GM23338 (cell line): ENCODE data around the gene ZCCHC4. TPM values are rescaled to one million over a fixed set of nuclear protein-coding genes. Genes with fewer than 3 reads are reported as not detected.

Source experiments
- ATAC-seq: fragments of 200-7000 bp; cut with Tn5 transposase; 3 replicates; pipeline ENCODE4 v1.9.1; 2020
- DNase-seq: peaks from one replicate; pipeline ENCODE4 v3.0.0-alpha.2; 2015; ENCODE audit warnings: low spot score
- H2AFZ ChIP-seq: fragments of 200-600 bp; sonication (generic); 2 replicates; pipeline ENCODE4 v1.8.0; 2016; ENCODE audit warnings: antibody characterized with exemption, mild to moderate bottlenecking, moderate library complexity
- H3F3A ChIP-seq: fragments of 200-600 bp; sonication (generic); replicated peaks from 2 replicates; pipeline ENCODE4 v1.8.0; 2017; ENCODE audit warnings: antibody characterized with exemption, mixed run types, low read depth
- H3K27ac ChIP-seq: fragments of 200-600 bp; sonication (generic); 2 replicates; pipeline ENCODE4 v1.6.1; 2016; ENCODE audit warnings: low read depth
- H3K27me3 ChIP-seq: fragments of 200-600 bp; sonication (generic); 2 replicates; pipeline ENCODE4 v1.8.0; 2016; ENCODE audit warnings: mild to moderate bottlenecking, mixed run types, moderate library complexity; ENCODE audit not compliant: insufficient read depth
- H3K36me3 ChIP-seq: fragments of 200-600 bp; sonication (generic); 2 replicates; pipeline ENCODE4 v1.8.0; 2016; ENCODE audit warnings: mild to moderate bottlenecking; ENCODE audit not compliant: insufficient read depth
- H3K4me1 ChIP-seq: fragments of 200-600 bp; sonication (generic); 2 replicates; pipeline ENCODE4 v1.8.0; 2016; ENCODE audit warnings: mild to moderate bottlenecking, moderate library complexity; ENCODE audit not compliant: insufficient read depth
- H3K4me2 ChIP-seq: fragments of 200-600 bp; sonication (generic); 2 replicates; pipeline ENCODE4 v1.7.1; 2017; ENCODE audit warnings: mixed run types
- H3K4me3 ChIP-seq: fragments of 200-600 bp; sonication (generic); 2 replicates; pipeline ENCODE4 v1.6.1; 2016; ENCODE audit warnings: mixed run types
- H3K79me2 ChIP-seq: fragments of 200-600 bp; sonication (generic); replicated peaks from 2 replicates; pipeline ENCODE4 v1.8.0; 2017; ENCODE audit warnings: mild to moderate bottlenecking; ENCODE audit not compliant: insufficient read depth
- H3K9me2 ChIP-seq: fragments of 200-600 bp; sonication (generic); 2 replicates; pipeline ENCODE4 v1.8.0; 2017; ENCODE audit not compliant: insufficient read depth
- H4K20me1 ChIP-seq: fragments of 200-600 bp; sonication (generic); replicated peaks from 2 replicates; pipeline ENCODE4 v1.8.0; 2017; ENCODE audit warnings: mild to moderate bottlenecking; ENCODE audit not compliant: insufficient read depth
- H3K27ac Mint-ChIP-seq: 2 replicates; pipeline ENCODE4 v1.8.0; 2020; ENCODE audit warnings: inconsistent platforms, mild to moderate bottlenecking, moderate library complexity, mixed read lengths
- H3K27me3 Mint-ChIP-seq: 3 replicates; pipeline ENCODE4 v1.8.0; 2022; ENCODE audit warnings: low read depth, mild to moderate bottlenecking, moderate library complexity, mixed read lengths, inconsistent platforms; ENCODE audit not compliant: insufficient read depth, poor library complexity
- H3K36me3 Mint-ChIP-seq: 3 replicates; pipeline ENCODE4 v1.8.0; 2021; ENCODE audit warnings: low read depth, mild to moderate bottlenecking, inconsistent platforms, moderate library complexity, mixed read lengths
- H3K4me1 Mint-ChIP-seq: 3 replicates; pipeline ENCODE4 v1.8.0; 2020; ENCODE audit warnings: mild to moderate bottlenecking, inconsistent platforms, mixed read lengths
- H3K4me3 Mint-ChIP-seq: 3 replicates; pipeline ENCODE4 v1.8.0; 2021; ENCODE audit warnings: moderate library complexity, mild to moderate bottlenecking, inconsistent platforms, mixed read lengths
- H3K9me3 Mint-ChIP-seq: 3 replicates; pipeline ENCODE4 v1.8.0; 2020; ENCODE audit warnings: moderate library complexity, mild to moderate bottlenecking, inconsistent platforms, mixed read lengths
- CTCF ChIP-seq, 2 experiments: fragments of 200-600 bp in 1 of 2; sonication (generic) in 1 of 2; conservative IDR thresholded peaks; 2 replicates each; pipeline versions ENCODE4 v1.5.1 to v1.6.1; 2016 to 2017; ENCODE audit warnings: antibody characterized with exemption in 2 of 2, low read depth in 2 of 2, mild to moderate bottlenecking in 2 of 2, moderate library complexity in 1 of 2
- EZH2 ChIP-seq: fragments of 200-600 bp; sonication (generic); IDR thresholded peaks from one replicate; pipeline ENCODE4 v1.8.0; 2017; ENCODE audit warnings: antibody characterized with exemption, mild to moderate bottlenecking, low read depth; ENCODE audit not compliant: unreplicated experiment
- EZH2phosphoT487 ChIP-seq: fragments of 200-600 bp; sonication (generic); IDR thresholded peaks from one replicate; pipeline ENCODE4 v1.8.1; 2018; ENCODE audit warnings: antibody characterized with exemption; ENCODE audit not compliant: unreplicated experiment
- JUNB ChIP-seq: IDR thresholded peaks from one replicate; pipeline ENCODE4 v1.6.1; 2016; ENCODE audit warnings: antibody characterized with exemption; ENCODE audit not compliant: unreplicated experiment
- NANOG ChIP-seq: IDR thresholded peaks from 2 replicates; pipeline ENCODE4 v1.6.1; 2016; ENCODE audit warnings: antibody characterized with exemption, borderline replicate concordance
- POLR2AphosphoS5 ChIP-seq: IDR thresholded peaks from 2 replicates; pipeline ENCODE4 v1.6.1; 2016; ENCODE audit warnings: antibody characterized with exemption, low read depth
- STAT1 ChIP-seq: IDR thresholded peaks from one replicate; pipeline ENCODE4 v1.6.1; 2016; ENCODE audit warnings: antibody characterized with exemption; ENCODE audit not compliant: unreplicated experiment
- ZNF331 ChIP-seq: fragments of 250-450 bp; sonication (Bioruptor Pico); IDR thresholded peaks from 2 replicates; pipeline ENCODE4 v1.5.0; 2020; ENCODE audit warnings: low read depth, mild to moderate bottlenecking, moderate library complexity
- polyA plus RNA-seq: library from polyadenylated mRNA; unstranded; fragments of >200 nt; fragmentation: Nextera tagmentation; extraction: Ambion mirVana; gene quantifications from 2 replicates; pipeline ENCODE4 v1.2.1, GENCODE V29; 2016
- total RNA-seq: library from RNA; depleted of rRNA; stranded (reverse); fragments of >200 nt; shearing (Covaris generic); gene quantifications from 2 replicates; pipeline ENCODE4 v1.2.3, GENCODE V29; 2014
- TF ChIP-seq, protein P1 (sequence below): IDR thresholded peaks from one replicate; pipeline ENCODE4 v1.6.1; 2018; ENCODE audit warnings: antibody characterized with exemption; ENCODE audit not compliant: unreplicated experiment
- TF ChIP-seq, protein P2 (sequence below): IDR thresholded peaks from 2 replicates; pipeline ENCODE4 v1.6.1; 2016; ENCODE audit warnings: antibody characterized with exemption

ZCCHC4 gene
- total and polyA plus RNA-seq, 2 experiments from 2014 or later = 11.3 to 17.9 TPM

DNA sequence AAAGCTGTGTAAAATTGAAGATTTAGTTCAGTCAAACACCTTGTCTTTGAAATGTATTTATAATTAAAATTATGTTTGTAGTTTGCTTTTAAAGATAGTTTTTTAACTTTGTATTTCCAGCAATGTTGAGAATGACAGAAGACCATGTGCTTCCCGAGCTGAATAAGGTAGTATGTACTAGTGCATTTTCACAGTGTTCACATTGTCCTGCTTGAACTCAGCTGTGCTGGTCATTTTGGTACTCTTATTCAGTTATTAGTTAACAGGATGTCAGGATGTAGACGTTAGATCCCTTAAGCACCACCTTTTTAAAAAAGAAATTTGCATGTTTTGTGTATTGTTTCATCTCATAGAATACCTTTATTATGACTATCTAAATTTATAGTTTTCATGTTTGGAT is 92.9 kb downstream of the ZCCHC4 start (continued):
- TF ChIP-seq, protein P1, sequence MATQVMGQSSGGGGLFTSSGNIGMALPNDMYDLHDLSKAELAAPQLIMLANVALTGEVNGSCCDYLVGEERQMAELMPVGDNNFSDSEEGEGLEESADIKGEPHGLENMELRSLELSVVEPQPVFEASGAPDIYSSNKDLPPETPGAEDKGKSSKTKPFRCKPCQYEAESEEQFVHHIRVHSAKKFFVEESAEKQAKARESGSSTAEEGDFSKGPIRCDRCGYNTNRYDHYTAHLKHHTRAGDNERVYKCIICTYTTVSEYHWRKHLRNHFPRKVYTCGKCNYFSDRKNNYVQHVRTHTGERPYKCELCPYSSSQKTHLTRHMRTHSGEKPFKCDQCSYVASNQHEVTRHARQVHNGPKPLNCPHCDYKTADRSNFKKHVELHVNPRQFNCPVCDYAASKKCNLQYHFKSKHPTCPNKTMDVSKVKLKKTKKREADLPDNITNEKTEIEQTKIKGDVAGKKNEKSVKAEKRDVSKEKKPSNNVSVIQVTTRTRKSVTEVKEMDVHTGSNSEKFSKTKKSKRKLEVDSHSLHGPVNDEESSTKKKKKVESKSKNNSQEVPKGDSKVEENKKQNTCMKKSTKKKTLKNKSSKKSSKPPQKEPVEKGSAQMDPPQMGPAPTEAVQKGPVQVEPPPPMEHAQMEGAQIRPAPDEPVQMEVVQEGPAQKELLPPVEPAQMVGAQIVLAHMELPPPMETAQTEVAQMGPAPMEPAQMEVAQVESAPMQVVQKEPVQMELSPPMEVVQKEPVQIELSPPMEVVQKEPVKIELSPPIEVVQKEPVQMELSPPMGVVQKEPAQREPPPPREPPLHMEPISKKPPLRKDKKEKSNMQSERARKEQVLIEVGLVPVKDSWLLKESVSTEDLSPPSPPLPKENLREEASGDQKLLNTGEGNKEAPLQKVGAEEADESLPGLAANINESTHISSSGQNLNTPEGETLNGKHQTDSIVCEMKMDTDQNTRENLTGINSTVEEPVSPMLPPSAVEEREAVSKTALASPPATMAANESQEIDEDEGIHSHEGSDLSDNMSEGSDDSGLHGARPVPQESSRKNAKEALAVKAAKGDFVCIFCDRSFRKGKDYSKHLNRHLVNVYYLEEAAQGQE = no peak
- TF ChIP-seq NANOG = no peak
- TF ChIP-seq POLR2AphosphoS5 = no peak
- TF ChIP-seq, protein P2, sequence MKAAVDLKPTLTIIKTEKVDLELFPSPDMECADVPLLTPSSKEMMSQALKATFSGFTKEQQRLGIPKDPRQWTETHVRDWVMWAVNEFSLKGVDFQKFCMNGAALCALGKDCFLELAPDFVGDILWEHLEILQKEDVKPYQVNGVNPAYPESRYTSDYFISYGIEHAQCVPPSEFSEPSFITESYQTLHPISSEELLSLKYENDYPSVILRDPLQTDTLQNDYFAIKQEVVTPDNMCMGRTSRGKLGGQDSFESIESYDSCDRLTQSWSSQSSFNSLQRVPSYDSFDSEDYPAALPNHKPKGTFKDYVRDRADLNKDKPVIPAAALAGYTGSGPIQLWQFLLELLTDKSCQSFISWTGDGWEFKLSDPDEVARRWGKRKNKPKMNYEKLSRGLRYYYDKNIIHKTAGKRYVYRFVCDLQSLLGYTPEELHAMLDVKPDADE = no peak
- TF ChIP-seq EZH2phosphoT487 = no peak

- Histone ChIP-seq H3K9me2 (no peaks in the 10 kb centered on the region), H4K20me1 (peaks cover 6% of the 10 kb centered on the region; the same call in 1 of the 2 replicates), H3K27me3 (no peaks in the 10 kb centered on the region), H3F3A (no peaks in the 10 kb centered on the region), H3K4me1 (no peaks in the 10 kb centered on the region), H3K4me2 (no peak overlapping the region), H3K36me3 (peaks cover 33% of the 10 kb centered on the region; the same call in 1 of the 2 replicates), H3K27ac (no peak overlapping the region), H2AFZ (no peak overlapping the region), H3K79me2 (no peaks in the 10 kb centered on the region), H3K4me3 (no peak overlapping the region)
- ATAC-seq (no peak), DNase-seq (no peak)
- peaks cover 55% of the 10 kb centered on the region for H3K36me3 Mint-ChIP-seq
- H3K27me3 Mint-ChIP-seq = no peaks in the 10 kb centered on the region
- H3K9me3 Mint-ChIP-seq = no peaks in the 10 kb centered on the region
- H3K4me3 Mint-ChIP-seq = no peak overlapping the region
- H3K27ac Mint-ChIP-seq = no peak overlapping the region
- no peaks in the 10 kb centered on the region for H3K4me1 Mint-ChIP-seq
- TF ChIP-seq, protein P2 = no peak
- TF ChIP-seq EZH2 (no peak), CTCF (conservative IDR thresholded peaks at IDR 0.05; ENCODE audit: low read depth in 2 of 2) (no peak), EZH2phosphoT487 (no peak), STAT1 (no peak), JUNB (no peak), ZNF331 (CRISPR knock-in tag) (no peak)
- TF ChIP-seq, protein P1 = no peak
Measured at GRCh38 chr4:25406081-25406692, 93.6 kb downstream of the ZCCHC4 start.
